GDM1 (cell line): ENCODE data around the gene ENPEP.
"Not testable (repeated sequence)": the region's sequence is repeated elsewhere in the genome, so short reads cannot be mapped to it uniquely, and the experiment has no call there.

Experiments
- DNase-seq: peaks from one replicate; lab custom pipeline; 2025; lab: John Stamatoyannopoulos, UW

The ENPEP gene

GRCh38 chr4:110485452-110485851, 9.5 kb downstream of the ENPEP start:
- DNase-seq: no peak

DNA sequence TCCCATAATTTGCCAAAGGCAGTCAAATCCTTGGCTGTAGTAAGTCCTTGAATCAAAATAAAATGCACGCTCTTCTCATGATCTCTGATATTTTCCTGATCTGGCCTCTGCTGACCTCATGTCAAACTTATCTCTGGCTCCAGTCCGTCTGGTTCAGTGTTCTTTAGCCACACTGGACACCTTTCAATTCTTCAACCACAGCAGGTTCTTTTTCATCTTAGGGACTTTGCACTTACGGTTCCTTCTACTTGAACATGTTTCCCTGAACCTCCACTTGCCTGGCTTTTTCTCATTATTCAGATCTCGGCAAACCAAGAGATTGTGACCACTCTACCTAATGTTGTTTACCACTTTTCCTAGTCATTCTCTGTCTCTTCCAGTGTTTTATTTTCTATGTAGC, 10.3 kb downstream of the ENPEP start:
- DNase-seq: no peak

DNA sequence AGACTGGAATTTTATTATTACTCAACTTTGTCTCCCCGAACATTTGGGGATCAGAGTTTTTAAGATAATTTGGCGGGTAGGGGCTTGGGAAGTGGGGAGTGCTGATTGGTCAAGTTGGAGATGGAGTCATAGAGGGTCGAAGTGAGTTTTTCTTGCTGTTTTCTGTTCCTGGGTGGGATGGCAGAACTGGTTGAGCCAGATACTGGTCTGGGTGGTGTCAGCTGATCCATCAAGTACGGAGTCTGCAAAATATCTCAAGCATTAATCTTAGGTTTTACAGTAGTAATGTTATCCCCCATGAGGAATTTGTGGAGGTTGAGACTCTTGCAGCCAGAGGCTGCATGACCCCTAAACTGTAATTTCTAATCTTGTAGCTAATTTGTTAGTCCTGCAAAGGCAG, 10.9 kb downstream of the ENPEP start:
- DNase-seq: not testable (repeated sequence)

DNA sequence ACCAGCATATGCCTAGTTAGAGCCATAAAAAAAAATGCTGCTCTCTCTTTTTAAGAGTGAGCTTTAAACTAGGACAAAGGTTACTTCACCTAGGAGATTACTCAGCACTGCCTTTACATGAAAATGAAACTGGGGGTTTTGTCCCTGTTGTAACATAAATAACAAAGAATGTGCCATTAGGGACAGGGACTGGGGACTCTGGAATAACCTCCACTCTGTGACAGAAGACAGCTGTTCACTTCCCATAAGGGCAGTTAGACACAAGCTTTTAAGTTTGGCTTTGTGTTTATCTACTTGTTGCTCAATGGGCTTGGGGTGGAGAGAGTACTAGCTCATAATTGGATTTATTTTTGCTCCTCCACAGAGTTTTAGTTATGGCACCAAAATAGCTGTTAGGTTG, 11.9 kb downstream of the ENPEP start:
- DNase-seq: no peak

GRCh38 chr4:110489901-110490508, 14.1 kb downstream of the ENPEP start:
- DNase-seq: no peak

- DNase-seq: no peak
Measured at GRCh38 chr4:110492522-110492921, 16.6 kb downstream of the ENPEP start.

GRCh38 chr4:110493520-110493919, 17.6 kb downstream of the ENPEP start:
- DNase-seq: no peak

- DNase-seq: no peak
Measured at GRCh38 chr4:110498420-110498819, 22.5 kb downstream of the ENPEP start.

DNA sequence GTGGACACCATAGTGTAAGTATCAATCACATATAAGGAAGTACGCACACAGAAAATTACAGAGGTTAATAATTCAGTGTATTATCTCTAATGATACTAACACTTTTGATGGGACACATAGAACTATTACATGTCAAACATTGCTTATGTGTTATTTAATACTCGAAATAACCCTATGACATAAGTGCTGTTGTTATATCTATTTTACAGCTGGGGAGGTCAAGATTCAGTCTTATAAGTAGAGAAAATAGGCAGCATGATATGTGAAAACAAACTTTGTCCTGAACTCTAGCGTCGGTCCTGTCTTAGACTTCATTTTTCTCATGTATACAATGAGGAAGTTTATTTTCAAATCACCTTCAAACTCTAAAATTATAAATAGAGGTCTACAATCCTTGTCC, 23.2 kb downstream of the ENPEP start:
- no peak for DNase-seq

GRCh38 chr4:110501826-110502225, 25.9 kb downstream of the ENPEP start:
- DNase-seq: no peak

DNA sequence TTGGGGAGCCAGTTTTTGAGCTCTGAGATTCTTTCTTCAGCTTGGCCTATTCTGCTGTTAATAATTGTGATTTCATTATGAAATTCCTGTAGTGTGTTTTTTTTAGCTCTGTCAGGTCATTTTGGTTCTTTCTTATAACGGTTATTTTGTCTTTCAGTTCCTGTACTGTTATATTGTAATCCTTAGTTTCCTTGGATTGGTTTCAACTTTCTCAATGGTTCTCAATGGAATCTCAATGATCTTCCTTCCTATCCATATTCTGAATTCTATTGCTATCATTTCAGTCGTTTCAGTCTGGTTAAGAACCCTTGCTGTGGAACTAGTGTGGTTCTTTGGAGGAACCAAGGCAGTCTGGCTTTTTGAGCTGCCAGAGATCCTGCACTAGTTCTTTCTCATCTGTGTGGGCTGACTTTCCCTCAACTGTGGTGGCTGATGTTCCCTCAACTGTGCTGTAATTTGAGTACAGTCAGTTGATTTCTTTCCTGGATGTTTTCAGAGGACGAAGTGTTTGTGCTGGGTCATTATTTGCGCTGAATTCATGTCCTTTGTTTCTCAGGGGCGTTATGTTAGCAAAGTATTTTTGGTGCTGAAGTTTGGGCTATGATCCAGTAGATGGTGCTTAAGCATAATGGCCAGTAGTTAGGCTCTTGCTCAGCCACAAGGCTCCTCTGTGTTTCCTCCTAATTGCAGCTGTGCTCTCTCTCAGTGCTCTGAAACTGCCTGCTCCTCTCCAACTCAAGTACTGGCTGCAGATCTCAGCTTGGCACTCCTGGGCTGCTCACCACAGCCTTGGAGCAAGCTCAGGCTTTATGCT, 27.5 kb downstream of the ENPEP start:
- DNase-seq: no peak

- no peak for DNase-seq
Measured at GRCh38 chr4:110504084-110504435, 28.1 kb downstream of the ENPEP start.

DNA sequence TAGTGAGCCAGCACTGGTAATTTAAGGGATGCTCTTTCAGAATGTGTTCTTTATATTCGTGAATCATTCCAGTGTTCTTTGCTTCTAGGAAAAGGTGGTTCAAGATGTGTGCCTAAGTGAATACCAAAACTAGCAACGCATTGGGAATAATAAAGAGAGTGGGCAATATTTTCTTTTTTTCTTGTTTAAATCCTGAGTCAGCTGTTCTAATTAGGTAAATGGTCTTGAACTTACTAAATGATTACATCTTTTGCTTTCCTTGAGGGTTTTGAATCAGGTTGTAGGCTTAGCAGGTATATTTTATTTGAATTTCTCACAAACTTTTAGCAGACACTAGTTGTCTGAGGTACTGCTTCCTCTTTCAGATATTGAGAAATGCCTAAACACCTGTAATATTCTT, 29.5 kb downstream of the ENPEP start:
- DNase-seq: no peak

- no peak for DNase-seq
Measured at GRCh38 chr4:110508827-110509710, 33.1 kb downstream of the ENPEP start.

GRCh38 chr4:110510277-110510676, 34.3 kb downstream of the ENPEP start:
- DNase-seq: no peak

- no peak for DNase-seq
Measured at GRCh38 chr4:110510955-110511544, 35.1 kb downstream of the ENPEP start.

- DNase-seq: no peak
Measured at GRCh38 chr4:110512901-110513300, 36.9 kb downstream of the ENPEP start.

GRCh38 chr4:110514889-110515479, 39.0 kb downstream of the ENPEP start:
- no peak for DNase-seq

- peak; percentile 3 for DNase-seq
Measured at GRCh38 chr4:110515676-110516075, 39.7 kb downstream of the ENPEP start.

GRCh38 chr4:110516106-110516922, 40.4 kb downstream of the ENPEP start:
- peak; percentile 58 for DNase-seq

DNA sequence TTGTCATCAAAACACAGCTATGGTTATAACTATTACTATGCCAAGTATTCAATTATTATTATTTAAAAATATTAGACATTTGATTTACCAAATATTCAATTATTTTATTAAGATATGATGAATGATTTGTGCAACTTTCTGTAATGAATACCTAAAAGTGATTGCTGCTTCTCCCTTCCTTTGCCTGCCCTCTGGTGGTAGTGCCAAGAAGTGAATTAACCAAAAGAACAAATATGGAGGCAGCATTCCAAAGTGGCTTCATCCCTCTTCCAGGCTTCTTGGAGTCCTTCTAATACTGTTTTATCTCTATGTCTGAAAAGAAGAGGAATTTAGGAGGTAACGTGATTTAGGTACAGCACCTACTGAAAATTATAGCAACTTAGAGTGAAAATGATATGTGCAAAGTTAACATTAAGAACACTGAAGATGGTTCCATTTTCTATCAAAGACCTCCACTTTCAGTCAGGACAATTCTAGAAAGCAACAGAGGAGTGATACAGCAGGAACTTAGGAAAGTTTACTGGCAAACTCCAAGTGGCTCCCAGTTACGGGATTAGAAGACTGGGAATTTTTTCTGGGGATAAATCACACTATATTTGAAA, 43.0 kb downstream of the ENPEP start:
- no peak for DNase-seq
